Umbilical cord (tissue), 2 donors: ENCODE results near the gene DENND5A. TPM values are rescaled to one million over a fixed set of nuclear protein-coding genes. Genes with fewer than 3 reads are reported as not detected.
"Not testable (repeated sequence)": the region's sequence is repeated elsewhere in the genome, so short reads cannot be mapped to it uniquely, and the experiment has no call there.

ENCODE experiments used
- DNase-seq: peaks from one replicate; pipeline ENCODE4 v3.0.0-alpha.2; 2015; ENCODE audit warnings: low spot score
- total RNA-seq: library from RNA; depleted of rRNA; stranded (reverse); fragments of >200 nt; gene quantifications from one replicate; pipeline ENCODE4 v1.2.3, GENCODE V29; 2014; ENCODE audit warnings: low replicate concordance; ENCODE audit not compliant: insufficient read depth

Gene DENND5A
- total RNA-seq, 1 donor from 2014 or later: 169 TPM

DNA sequence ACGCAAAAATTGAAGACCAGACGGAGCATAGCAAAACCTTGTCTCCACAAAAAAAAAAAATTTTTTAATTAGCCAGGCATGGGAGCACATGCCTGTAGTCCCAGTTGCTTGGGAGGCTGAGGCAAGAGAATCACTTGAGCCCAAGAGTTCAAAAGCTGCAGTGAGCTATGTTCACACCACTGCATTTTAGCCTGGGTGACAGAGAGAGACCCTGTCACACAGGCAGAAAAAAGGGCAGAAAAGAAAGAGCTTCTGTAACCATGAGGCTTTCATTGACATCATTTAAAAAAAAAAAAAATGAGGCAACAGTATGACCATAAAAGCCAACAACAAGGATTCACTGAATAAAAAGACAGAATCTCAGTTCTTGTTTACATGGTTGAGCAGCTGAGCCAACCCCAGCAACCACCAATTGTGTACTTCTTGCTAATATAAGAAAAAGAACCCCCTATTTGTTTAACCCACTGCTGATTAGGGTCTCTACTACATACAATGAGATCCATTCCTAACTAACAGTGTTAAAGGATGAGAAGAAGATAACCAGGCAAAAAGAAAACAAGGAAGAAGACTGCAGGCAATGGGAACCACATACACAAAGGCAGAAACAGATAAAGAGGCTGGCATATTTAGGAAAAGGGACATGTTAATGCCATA, 87.6 kb downstream of the DENND5A start:
- no peak for DNase-seq

GRCh38 chr11:9176550-9176949, 88.6 kb downstream of the DENND5A start:
- DNase-seq: no peak

DNA sequence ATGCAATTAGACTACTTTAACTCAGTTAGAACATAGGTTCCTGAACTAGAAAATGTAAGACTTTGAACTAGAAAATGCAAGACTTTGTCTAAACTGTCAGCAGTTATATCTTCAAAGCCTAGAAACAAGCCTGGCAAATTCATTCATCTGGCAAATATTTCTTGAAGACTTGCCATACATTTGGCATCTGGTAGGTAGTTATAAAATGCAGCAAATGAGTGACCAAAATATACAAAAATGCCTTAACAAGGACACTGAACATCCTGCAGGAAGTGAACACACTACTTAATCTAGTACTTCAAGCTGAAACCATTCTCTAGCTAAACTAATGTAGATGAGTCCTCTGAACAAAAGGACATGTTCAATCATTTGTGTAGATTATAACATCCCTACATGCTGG, 89.0 kb downstream of the DENND5A start:
- DNase-seq: no peak

GRCh38 chr11:9172389-9172788, 92.8 kb downstream of the DENND5A start:
- DNase-seq: no peak

DNA sequence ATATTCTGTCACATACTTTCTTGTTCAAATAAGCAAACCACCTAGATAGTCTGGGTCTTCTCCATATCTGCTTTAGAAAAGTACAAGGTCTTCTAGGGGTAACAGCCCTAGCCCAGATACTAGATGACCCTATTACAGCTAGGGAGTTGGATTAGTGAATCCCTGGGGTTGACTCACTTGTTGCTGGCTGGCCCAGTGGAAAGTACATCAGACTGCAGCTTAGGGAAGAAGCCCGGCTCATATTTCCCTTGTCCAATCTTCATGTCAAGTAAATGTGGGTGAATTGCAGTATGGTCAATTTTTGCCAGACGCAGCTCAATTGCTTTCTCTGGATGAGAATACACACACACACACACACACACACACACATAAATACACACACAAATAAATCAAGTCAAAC, 94.7 kb downstream of the DENND5A start:
- peak; percentile 17 for DNase-seq

DNA sequence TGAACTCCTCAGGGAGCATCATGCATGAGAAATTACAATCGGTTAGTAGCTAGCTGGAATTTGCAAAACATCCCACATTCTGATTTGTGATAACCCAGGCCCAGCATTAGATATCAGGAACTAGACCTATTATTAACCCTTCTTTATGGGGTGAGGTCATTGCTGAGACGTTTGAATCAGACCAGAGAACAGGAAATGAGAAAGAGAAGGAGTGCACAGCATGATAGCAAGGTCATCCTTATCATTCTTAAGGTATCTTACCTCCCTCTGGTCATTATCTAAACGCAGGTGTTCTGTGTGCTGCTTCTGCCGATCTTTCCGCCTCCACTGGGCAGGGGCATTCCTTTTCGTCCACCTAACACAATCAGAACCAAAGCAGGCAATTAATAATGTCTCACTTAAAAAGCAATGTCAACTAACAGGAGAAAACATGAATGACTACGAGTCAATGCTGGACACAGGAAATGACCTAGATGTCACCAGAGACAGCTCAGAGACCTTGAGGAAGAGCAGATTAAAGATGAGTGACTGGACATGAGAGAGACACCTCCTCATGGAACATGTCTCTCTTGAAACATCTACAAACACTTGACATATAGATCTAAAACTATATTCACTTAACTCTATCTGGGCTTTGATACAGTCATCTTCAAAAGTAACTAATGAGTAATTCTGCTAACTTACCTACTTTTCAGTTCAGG, 95.4 kb downstream of the DENND5A start:
- DNase-seq: no peak

GRCh38 chr11:9161991-9162390, 103.2 kb downstream of the DENND5A start:
- DNase-seq: not testable (repeated sequence)

DNA sequence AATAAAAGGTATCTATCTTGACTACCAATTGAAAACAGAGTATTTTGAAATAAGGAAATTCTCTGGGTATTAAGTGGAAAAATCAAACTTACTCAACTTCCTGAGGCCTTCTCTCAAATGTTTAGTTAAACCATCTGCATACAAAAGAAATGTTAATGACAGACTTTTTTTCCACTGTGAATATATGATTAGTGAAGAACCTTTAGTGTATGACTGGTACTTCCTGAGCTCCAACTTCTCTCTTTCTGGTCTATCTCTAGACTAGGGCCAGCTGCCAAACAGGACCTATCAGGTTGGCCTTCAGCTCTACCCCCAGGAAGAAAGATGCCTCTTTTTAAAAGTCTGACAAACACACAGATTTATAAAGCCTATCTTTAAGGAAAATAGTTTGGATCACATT, 105.0 kb downstream of the DENND5A start:
- DNase-seq: no peak

- DNase-seq: no peak
These were observed 106.2 kb downstream of the DENND5A start for GRCh38 chr11:9158898-9159391.

DNA sequence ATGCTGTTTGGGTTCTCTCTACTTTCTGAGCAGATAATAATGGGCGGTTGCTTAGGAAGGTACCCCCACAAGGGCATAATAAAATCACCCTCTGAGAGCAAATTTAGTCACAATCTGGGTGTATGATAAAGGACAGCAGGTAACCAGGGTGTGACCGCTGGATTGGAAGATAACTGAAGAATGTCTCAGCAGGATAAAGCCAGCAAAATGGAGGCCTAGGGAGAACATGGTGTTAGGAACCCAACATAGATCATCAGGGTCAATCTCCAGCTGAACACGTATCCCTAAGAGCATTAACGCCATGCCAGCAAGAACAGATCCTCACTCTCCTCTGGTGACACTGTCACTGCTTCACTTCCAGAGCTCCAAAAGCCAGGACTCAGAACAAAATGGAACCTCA, 109.2 kb downstream of the DENND5A start:
- no peak for DNase-seq

GRCh38 chr11:9153651-9154050, 111.5 kb downstream of the DENND5A start:
- DNase-seq: no peak

GRCh38 chr11:9151631-9152030, 113.5 kb downstream of the DENND5A start:
- no peak for DNase-seq

DNA sequence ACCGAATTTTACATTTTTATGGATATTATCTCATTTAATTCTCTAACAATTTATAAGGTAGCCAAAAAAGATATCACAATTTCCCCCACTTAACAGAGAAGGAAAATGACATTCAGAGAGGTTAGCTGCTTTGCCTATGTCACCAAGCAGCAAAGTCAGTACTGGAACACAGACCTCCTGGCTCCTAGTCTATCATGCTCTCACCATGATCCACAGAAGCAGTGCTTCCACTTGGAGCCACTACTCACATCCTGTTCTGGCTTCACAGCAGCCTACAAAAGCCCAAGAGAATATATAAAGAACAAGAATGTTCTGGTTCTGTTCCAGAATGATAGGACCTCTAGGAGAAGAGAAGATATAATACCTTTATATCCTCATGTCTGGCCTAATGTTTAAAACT, 114.2 kb downstream of the DENND5A start:
- DNase-seq: no peak

DNA sequence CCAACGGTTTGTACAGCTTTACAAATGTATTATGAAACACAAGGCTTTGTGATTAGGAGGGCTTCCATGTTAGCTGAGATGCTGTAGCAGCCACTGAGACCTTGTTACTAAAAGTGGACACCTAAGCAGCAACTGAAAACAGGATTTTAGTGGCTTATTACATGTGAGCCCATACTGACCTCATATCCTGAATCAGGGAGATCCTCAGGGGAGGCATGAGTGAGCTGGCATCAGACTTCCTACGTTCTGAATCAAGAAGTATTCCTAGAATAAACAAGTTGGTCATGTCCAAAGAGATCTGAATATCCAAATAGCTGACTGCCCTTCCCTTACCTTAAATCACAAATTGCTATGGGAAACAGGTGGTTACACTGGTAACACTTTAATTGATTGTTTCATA, 114.6 kb downstream of the DENND5A start:
- no peak for DNase-seq

DNA sequence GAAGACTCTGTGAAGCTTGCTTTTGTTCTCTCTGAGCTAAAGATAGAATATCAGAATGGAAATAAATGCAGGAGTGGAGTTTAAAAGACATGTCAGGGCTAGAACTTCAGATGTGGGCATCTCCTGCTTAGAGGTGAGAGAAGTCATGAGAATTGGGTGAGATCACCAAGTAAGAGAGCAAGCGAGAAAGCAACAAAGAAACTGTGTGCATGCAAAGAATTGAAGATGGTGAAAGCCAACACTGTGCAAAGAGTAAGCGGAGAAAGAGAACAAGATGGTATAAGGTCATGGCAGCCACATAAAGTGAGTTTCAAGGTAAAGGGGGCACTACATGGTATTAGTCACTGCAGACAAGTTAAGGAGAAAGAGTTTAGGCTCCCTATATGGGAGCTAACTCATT, 116.4 kb downstream of the DENND5A start:
- no peak for DNase-seq

- DNase-seq: peak; percentile 15
These were observed 117.1 kb downstream of the DENND5A start for GRCh38 chr11:9148035-9148434.

DNA sequence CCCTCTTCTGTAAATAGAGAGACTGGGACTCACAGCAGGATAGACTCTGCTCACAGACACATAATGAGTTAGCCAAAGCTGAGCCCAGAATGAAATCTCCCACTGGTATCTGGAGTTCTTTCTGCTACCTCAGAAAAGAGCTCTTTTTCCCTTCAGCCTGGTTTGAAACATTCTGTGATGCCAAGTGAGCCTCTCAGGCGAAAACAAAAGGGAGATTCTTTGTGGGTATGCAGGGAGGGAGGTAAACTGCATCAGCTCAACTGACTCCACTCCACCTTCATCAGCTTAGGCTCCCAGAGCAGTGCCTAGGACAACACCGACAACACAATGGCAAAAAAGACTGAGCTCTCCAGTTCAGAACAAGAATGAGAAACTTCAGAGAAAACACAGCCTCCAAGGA, 118.7 kb downstream of the DENND5A start:
- DNase-seq: no peak

GRCh38 chr11:9145283-9145682, 119.9 kb downstream of the DENND5A start:
- no peak for DNase-seq

GRCh38 chr11:9144828-9145227, 120.3 kb downstream of the DENND5A start:
- DNase-seq: no peak

DNA sequence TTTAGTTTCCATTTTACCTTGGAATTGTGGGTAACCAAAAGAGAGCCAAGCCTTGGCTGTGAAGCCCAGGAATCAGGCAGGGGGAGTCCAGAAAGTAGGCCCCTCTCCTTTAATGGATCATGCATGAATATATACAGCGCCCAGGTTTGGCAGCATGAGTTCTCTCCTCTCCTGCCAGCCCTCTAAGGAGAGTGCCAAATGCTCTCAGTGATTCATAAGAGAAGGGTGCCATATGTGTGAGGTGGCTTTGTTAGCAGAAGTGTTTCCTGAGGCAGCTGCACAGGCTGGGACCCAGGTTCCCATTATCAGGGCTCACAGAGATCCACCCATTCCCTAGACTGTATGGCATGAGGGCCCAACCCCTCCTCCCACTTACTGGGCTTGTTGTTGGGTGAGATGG, 121.4 kb downstream of the DENND5A start:
- DNase-seq: no peak

- no peak for DNase-seq
These were observed 122.4 kb downstream of the DENND5A start for GRCh38 chr11:9142732-9143131.

GRCh38 chr11:9141186-9141585, 124.0 kb downstream of the DENND5A start:
- DNase-seq: no peak

- no peak for DNase-seq
These were observed 125.4 kb downstream of the DENND5A start for GRCh38 chr11:9139628-9140357.
